KBM-7 (cell line): ENCODE data around the gene ZNF48.

Experiments used
- DNase-seq: peaks from one replicate; pipeline ENCODE4 v3.0.0-alpha.2; 2015
- in situ Hi-C: fragments of 300-500 bp; cut with MboI; formaldehyde crosslinking; loops from 2 replicates; pipeline ENCODE4 v1.14.3; 2020; ENCODE audit warnings: low sequenced_read_pairs, low pct_unique_long_range_greater_than_20kb, mixed read lengths

Gene ZNF48

DNA sequence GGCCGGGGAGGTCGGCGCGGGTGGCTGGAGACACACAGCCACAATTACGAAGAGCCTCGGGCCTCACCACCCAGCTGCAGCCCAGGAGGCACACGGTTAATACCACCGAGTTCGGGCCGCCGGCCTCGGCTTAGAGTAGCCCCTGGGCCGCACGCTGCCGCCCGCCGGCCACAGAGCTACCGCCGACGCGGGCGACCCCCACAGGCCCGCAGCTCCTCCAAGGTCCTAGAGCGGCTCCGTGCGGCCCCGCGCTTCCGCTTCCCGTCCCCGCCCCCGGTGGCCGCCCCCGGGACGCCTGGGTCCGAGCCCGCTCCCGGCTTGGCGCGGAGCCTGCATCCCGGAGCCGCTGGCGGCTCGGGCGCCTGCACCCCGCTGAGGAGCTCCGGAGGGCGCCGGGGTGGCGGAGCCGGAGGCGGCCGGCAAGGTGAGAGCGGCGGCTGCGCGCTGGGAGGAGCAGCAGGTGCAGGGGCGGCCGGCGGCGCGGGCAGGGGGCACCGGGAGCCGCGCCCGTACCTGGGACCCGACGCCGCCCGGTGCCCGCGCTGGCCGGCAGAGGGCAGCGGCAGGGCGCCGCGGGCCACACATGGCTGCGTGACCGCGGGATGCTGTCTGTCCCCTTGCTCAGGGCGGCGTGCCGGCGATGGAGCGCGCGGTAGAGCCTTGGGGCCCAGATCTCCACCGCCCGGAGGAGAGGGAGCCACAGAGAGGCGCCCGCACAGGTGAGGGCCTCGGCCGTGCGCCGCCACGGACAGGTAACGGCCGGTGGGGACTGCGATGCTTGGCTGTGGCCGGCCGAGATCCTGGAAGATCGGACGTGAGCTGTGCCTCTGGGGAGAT is at the start of gene ZNF48:
ZNF48 (plus strand) TSS at position 266 of the 837 bp plus-strand sequence; CDS start at position 641, 375 bp downstream.
- DNase-seq: peak; percentile 88
- in situ Hi-C loops: no loop called here

GRCh38 chr16:30346286-30346685 is 48.9 kb upstream of the ZNF48 start:
- in situ Hi-C loops: no loop called here
- DNase-seq: no peak

DNA sequence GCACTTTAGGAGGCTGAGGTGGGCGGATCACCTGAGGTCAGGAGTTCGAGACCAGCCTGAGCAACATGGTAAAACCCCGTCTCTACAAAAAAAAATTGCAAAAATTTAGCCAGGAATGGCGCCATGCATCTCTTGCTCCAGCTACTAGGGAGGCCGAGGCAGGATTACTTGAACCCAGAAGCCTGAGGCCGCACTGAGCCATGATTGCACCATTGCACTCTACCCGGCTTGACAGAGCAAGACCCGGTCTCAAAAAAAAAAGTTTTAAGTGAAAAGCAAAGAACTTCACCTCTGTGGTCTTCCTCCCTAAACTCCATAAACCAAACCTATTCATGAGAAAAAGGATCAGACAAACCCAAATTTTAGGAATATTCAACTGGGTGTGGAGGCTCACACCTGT is 47.1 kb upstream of the ZNF48 start:
- in situ Hi-C loops: no loop called here
- no peak for DNase-seq

GRCh38 chr16:30348929-30349328 is 46.3 kb upstream of the ZNF48 start:
- in situ Hi-C loops: no loop called here

DNA sequence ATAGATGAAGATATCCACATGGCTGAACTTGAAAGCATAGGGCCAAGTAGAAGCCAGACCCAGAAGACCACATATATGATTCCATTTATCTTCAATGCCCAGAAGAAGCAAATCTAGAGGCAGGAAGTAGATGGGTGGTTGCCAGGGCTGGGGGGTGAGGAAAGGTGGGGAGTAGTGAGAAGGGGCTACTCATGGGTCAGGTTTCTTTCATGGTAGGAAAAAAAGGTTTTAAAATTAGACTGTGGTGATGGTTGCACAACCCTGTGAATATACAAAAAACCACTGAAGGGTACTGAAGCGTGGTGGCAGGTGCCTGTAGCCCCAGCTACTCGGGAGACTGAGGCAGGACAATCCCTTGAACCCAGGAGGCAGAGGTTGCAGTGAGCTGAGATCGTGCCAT is 45.5 kb upstream of the ZNF48 start:
- in situ Hi-C loops: loop anchor here (10.0 kb wide), 1 partner anchor 55 kb away; the partner anchor contains the start of gene ZNF771
- peak; percentile 54 for DNase-seq

More at GRCh38 chr16:30348929-30349328, 46.3 kb upstream of the ZNF48 start:
- DNase-seq: no peak

- in situ Hi-C loops: loop anchor here (10.0 kb wide), 1 partner anchor 54 kb away; the partner anchor contains the start of gene ZNF771
- DNase-seq: no peak
Observed at GRCh38 chr16:30350134-30350871, 44.9 kb upstream of the ZNF48 start.

GRCh38 chr16:30351001-30351441 is 44.2 kb upstream of the ZNF48 start:
- no peak for DNase-seq
- in situ Hi-C loops: loop anchor here (10.0 kb wide), 1 partner anchor 54 kb away; the partner anchor contains the start of gene ZNF771

DNA sequence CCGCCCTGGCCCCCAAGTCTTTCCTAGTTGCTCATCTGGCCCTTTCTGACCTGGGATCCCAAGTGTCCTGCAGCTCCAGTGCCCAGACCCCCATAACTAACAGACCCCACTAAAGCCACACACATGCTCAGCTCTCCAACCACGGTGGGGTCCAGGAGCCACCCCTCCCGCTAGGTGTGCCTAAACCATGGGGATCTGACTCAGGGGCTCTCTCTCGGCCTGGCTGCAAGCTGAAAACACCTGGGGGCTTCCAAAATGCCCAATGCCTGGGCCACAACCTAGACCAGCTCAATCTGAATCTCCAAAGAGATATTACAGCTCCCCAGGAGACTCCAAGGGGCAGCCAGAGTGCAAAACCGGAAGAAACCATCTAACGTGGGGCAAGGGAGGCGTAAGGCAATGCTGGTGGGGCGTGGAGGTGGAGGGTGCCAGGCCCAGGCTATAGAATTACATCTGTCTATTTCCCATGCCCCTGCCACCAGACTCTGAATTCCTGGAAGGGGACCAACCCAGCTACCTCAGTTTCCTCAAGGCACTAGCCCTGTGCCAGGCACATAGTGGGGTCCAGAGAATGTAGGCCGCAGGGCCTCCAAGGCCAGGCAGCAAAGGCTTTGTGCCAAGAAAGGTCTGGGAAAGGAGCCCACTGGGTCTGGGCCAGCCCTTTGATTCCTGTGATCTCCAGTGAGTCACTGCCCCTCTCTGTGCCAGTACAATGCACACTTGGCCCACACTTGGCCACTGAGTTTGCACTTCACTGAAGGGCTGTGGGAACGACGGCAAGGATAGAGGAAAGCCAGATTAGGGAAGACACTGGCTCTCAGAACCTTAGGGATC is 43.4 kb upstream of the ZNF48 start:
- DNase-seq: no peak
- in situ Hi-C loops: loop anchor here (10.0 kb wide), 1 partner anchor 53 kb away; the partner anchor contains the start of gene ZNF771

DNA sequence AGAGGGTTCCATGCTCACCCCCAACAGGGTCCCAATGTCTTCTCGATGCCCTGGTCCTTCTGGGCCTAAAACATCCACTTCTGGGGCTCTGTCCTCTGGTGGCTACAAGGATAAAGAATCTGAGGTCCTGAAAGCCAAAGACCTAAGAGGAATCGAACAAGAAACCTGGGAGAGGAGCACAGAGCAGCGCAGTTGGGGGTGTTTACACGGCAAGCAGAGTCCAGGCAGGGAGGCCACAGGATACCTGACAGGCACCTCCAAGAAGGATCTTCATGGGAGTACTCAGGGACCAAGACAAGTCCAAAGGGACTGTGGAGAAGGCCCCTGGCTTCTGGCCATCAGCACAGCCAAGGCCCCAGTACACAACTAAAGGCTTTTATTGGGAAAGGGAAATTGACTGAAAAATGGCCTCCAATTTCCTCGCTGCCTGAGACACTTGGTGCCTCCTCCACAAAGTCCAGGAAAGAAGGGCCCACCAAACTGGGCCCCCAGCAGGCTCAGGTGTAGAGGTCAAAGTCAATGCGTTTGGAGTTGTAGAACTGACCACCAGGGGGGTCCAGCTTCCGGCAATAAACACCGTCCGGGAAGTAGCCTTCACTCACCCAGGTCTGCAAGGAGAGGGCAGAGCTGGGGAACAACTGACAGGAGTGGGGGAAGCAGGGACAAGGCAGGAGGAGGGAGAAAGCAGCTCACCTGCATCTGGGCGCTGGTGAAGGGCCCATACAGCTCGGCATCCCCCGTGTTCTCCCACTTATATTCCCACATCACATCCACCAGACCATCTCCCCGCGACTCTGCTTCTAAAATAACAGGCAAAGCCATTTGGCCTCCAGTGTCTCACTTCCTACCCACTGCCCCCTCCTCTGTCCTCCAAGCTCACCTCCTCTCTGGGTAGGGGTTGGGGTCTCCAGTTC is 42.5 kb upstream of the ZNF48 start:
- in situ Hi-C loops: loop anchor here (10.0 kb wide), 1 partner anchor 52 kb away; the partner anchor contains the start of gene ZNF771
- DNase-seq: no peak

DNA sequence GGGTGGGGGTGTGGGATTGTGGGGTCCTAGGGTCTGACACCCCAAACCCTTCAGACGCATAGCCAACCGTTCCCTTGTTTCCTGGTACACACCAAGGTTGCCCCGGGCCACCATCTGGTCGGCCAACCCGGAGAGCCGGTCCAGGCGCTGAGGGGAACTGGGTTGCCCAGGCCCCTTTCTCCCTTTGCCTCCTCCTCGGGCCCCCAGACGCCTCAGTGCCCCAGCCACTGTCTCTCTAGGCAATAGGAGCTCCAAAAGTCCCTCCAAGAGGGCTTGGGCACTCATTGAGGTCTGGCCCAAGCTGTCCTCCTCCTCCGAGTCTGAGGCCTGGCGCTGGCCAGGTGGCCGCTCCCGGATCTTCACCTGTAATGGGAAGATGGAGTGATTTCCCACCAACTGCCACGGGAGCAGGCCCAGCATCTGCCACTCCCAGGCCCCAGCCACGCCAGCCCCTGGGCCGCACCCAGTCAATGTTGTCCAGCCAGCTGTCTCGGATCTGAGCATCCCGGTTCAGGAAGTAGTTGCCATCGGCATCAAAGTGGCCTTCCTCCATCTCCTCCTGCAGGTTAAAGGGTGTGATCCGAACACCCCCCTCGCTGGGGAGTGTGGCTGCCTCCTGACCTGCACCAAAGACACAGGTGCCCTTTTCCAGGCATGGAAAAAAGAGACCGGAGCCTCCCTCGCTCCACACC is 41.6 kb upstream of the ZNF48 start:
- DNase-seq: no peak
- in situ Hi-C loops: loop anchor here (10.0 kb wide), 1 partner anchor 51 kb away; the partner anchor contains the start of gene ZNF771

GRCh38 chr16:30354423-30355143 is 40.6 kb upstream of the ZNF48 start:
- no peak for DNase-seq
- in situ Hi-C loops: loop anchor here (10.0 kb wide), 1 partner anchor 50 kb away; the partner anchor contains the start of gene ZNF771

DNA sequence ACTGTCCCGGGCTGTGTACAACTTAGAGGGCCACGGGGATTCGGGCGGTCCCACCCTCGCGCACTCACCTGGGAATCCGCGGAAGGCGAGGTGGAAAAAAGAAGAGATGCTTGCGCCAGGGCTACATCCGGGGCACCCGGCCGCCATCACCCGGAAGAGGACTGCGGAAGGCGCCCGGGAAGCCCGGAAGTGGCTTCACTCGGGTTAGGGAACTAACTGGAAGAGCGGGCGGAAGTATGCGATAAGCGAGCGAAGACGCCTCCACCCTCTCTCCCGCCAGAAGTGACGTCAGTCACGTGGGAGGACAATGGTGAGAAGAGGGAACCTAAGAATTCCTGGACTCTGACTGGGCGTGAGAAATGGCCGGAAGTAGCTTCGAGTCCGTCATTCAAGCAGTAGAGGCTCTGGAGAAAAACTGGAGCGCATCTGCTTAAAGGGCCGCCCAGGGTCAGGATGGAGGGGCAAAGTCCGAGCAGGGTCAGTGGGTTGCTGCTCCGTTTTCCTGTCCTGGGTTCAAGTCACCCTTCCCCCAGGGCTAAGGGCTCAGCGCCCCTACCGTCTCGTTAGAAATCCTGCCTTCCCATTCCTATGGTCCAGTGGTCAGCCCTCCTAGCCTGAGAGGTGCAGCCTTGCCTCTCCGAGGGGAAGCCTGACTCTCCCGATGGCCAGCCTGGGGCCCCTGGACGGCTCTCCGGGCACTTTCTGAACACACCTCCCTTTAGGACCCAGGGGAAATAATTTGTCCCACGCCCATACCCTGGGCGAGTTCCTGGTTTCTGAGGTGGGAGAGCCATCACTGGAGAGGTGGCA is 39.9 kb upstream of the ZNF48 start, which contains the start of gene CD2BP2:
CD2BP2 (minus strand) TSS at position 165 of the 810 bp plus-strand sequence. CDS start 627 bp downstream, outside the sequence.
- DNase-seq: peak; percentile 98
- in situ Hi-C loops: loop anchor here (10.0 kb wide), 1 partner anchor 49 kb away; the partner anchor contains the start of gene ZNF771

DNA sequence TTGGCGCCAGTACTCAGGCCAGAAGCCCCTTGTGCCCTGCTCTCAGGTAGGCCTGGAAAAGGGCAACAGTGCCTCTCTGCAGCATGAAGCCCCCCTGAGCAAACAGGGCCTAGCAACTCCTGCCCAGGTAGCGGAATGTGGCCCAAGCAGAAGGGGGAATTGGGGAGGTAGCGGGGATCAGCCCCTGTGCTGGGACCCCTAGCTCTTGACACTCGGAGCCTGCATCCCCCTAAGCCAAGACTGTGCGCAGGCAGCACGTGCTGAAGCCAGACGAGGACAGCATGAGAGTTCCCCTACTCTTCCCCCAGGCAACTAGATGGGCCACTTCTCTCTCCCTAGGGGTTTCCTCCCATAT is 39.3 kb upstream of the ZNF48 start:
- in situ Hi-C loops: loop anchor here (10.0 kb wide), 1 partner anchor 49 kb away; the partner anchor contains the start of gene ZNF771
- no peak for DNase-seq

GRCh38 chr16:30356401-30357084 is 38.7 kb upstream of the ZNF48 start:
- in situ Hi-C loops: loop anchor here (10.0 kb wide), 1 partner anchor 48 kb away; the partner anchor contains the start of gene ZNF771

GRCh38 chr16:30357085-30357714 is 38.0 kb upstream of the ZNF48 start:
- no peak for DNase-seq
- in situ Hi-C loops: loop anchor here (10.0 kb wide), 1 partner anchor 48 kb away; the partner anchor contains the start of gene ZNF771

More at GRCh38 chr16:30356401-30357084, 38.7 kb upstream of the ZNF48 start:
- no peak for DNase-seq
